ENCODE results near the gene SEBOX. TPM values are rescaled to one million over a fixed set of nuclear protein-coding genes. Genes with fewer than 3 reads are reported as not detected.

The SEBOX gene
- total and polyA plus RNA-seq, 2 experiments from 2014 or later, result not detected

- Mint-ChIP-seq H3K27me3 (ENCODE audit: insufficient read depth, low read depth, poor library complexity) (peaks cover 27% of the 10 kb centered on the region), H3K27ac (no peak within 1 kb of the TSS), H3K36me3 (ENCODE audit: low read depth) (peaks cover 16% of the 10 kb centered on the region), H3K4me1 (peaks cover 72% of the 10 kb centered on the region), H3K9me3 (no peaks in the 10 kb centered on the region; the same call in 2 of the 3 replicates), H3K4me3 (peak within 1 kb of the TSS; percentile 77)
- Histone ChIP-seq H3K9me2 (ENCODE audit: insufficient read depth) (no peaks in the 10 kb centered on the region), H3K36me3 (ENCODE audit: insufficient read depth) (no peaks in the 10 kb centered on the region), H3K27me3 (ENCODE audit: insufficient read depth) (peaks cover 16% of the 10 kb centered on the region), H3K4me2 (peak within 1 kb of the TSS; percentile 92), H4K20me1 (replicated peaks; ENCODE audit: insufficient read depth) (no peaks in the 10 kb centered on the region), H3K4me3 (peak within 1 kb of the TSS; percentile 88), H3K79me2 (replicated peaks; ENCODE audit: insufficient read depth) (no peaks in the 10 kb centered on the region), H3K27ac (ENCODE audit: low read depth) (peak within 1 kb of the TSS; percentile 86; the same call in 1 of the 2 replicates), H3K4me1 (ENCODE audit: insufficient read depth) (peaks cover 74% of the 10 kb centered on the region), H3F3A (replicated peaks; ENCODE audit: low read depth) (peaks cover 17% of the 10 kb centered on the region), H2AFZ (peak within 1 kb of the TSS; percentile 74)
- ATAC-seq (peak; percentile 58), DNase-seq (ENCODE audit: low spot score) (peak; percentile 85)
- TF ChIP-seq STAT1 (IDR thresholded peaks at IDR 0.05; ENCODE audit: unreplicated experiment) (no peak), POLR2AphosphoS5 (IDR thresholded peaks at IDR 0.05; ENCODE audit: low read depth) (peak; percentile 82), NANOG (IDR thresholded peaks at IDR 0.05; ENCODE audit: borderline replicate concordance) (no peak), EZH2phosphoT487 (IDR thresholded peaks at IDR 0.05; ENCODE audit: unreplicated experiment) (no peak)
Measured at GRCh38 chr17:28405632-28406472, 40.9 kb upstream of the SEBOX start, which contains the start of gene SLC46A1. Gene SLC46A1, minus strand, starts transcription at chr17:28406212. Its CDS starts 98 bp downstream, at chr17:28406114.

GRCh38 chr17:28404812-28405570, 40.0 kb upstream of the SEBOX start:
- Histone ChIP-seq H3K27me3 (ENCODE audit: insufficient read depth) (peaks cover 16% of the 10 kb centered on the region), H3K4me2 (peak overlapping the region; percentile 92), H3K4me1 (ENCODE audit: insufficient read depth) (peaks cover 74% of the 10 kb centered on the region), H2AFZ (peak overlapping the region; percentile 74), H3K79me2 (replicated peaks; ENCODE audit: insufficient read depth) (no peaks in the 10 kb centered on the region), H3K9me2 (ENCODE audit: insufficient read depth) (no peaks in the 10 kb centered on the region), H3K4me3 (peak overlapping the region; percentile 88), H3K27ac (ENCODE audit: low read depth) (no peak overlapping the region), H3F3A (replicated peaks; ENCODE audit: low read depth) (peaks cover 17% of the 10 kb centered on the region), H3K36me3 (ENCODE audit: insufficient read depth) (no peaks in the 10 kb centered on the region), H4K20me1 (replicated peaks; ENCODE audit: insufficient read depth) (no peaks in the 10 kb centered on the region)
- DNase-seq (ENCODE audit: low spot score) (peak; percentile 44), ATAC-seq (peak; percentile 3; the same call in 2 of the 3 replicates)
- H3K36me3 Mint-ChIP-seq (ENCODE audit: low read depth), result peaks cover 16% of the 10 kb centered on the region
- peaks cover 30% of the 10 kb centered on the region for H3K27me3 Mint-ChIP-seq (ENCODE audit: insufficient read depth, low read depth, poor library complexity)
- peaks cover 69% of the 10 kb centered on the region for H3K4me1 Mint-ChIP-seq
- no peaks in the 10 kb centered on the region; the same call in 2 of the 3 replicates for H3K9me3 Mint-ChIP-seq
- H3K27ac Mint-ChIP-seq, result no peak overlapping the region
- peak overlapping the region; percentile 77 for H3K4me3 Mint-ChIP-seq
- no peak for TF ChIP-seq JUNB (IDR thresholded peaks at IDR 0.05; ENCODE audit: unreplicated experiment)
- TF ChIP-seq EZH2phosphoT487 (IDR thresholded peaks at IDR 0.05; ENCODE audit: unreplicated experiment), result no peak
- no peak for TF ChIP-seq ZNF331 (CRISPR knock-in tag; IDR thresholded peaks at IDR 0.05; ENCODE audit: low read depth)
- no peak for TF ChIP-seq STAT1 (IDR thresholded peaks at IDR 0.05; ENCODE audit: unreplicated experiment)
- no peak for TF ChIP-seq ETS1 (IDR thresholded peaks at IDR 0.05)
- no peak for TF ChIP-seq POLR2AphosphoS5 (IDR thresholded peaks at IDR 0.05; ENCODE audit: low read depth)
- no peak for TF ChIP-seq CREB1 (CRISPR knock-in tag; IDR thresholded peaks at IDR 0.05; ENCODE audit: low read depth)
- TF ChIP-seq REST (IDR thresholded peaks at IDR 0.05; ENCODE audit: unreplicated experiment), result no peak
- TF ChIP-seq CTCF (conservative IDR thresholded peaks at IDR 0.05; ENCODE audit: low read depth in 2 of 2), result no peak
